ENCODE data around the gene PDE2A.

DNA sequence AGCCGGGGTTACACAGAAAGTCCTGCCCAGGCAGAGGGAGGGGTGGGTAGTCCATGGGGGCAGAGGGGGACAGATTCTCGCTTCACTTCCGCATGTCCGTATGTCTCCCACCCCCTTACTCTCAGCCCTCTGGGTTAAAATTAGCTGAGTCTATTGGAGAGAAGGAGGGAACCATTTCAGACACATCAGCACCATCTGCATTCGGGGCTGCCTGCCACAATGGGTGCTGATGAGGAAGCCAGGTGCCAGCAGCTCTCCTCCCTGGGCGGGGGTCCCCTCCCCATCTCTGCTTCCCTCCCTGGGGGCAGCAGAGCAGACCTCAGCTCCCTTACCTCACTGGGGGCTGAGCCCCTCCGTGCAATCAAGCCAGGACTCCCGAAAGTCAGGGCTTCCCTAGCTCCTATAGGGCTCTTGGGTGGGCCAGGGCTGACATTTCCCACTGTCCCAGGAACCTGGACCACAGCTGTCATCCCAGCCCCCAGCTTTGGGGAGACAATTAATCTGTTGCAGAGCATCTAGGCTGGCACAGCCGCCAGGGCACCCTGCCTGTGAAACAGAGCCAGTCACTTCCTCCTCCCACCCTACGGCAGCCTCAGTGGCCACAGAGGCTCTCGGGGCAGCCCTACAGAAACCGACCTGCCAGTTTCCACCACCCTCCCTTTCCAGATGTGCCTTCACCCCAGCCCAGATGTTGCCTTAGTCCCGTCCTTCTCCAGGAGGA, 67.3 kb downstream of the PDE2A start:
- TF ChIP-seq, protein P1, sequence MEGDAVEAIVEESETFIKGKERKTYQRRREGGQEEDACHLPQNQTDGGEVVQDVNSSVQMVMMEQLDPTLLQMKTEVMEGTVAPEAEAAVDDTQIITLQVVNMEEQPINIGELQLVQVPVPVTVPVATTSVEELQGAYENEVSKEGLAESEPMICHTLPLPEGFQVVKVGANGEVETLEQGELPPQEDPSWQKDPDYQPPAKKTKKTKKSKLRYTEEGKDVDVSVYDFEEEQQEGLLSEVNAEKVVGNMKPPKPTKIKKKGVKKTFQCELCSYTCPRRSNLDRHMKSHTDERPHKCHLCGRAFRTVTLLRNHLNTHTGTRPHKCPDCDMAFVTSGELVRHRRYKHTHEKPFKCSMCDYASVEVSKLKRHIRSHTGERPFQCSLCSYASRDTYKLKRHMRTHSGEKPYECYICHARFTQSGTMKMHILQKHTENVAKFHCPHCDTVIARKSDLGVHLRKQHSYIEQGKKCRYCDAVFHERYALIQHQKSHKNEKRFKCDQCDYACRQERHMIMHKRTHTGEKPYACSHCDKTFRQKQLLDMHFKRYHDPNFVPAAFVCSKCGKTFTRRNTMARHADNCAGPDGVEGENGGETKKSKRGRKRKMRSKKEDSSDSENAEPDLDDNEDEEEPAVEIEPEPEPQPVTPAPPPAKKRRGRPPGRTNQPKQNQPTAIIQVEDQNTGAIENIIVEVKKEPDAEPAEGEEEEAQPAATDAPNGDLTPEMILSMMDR (IDR thresholded peaks at IDR 0.05): no peak
- no peak for TF ChIP-seq POLR2A (IDR thresholded peaks at IDR 0.05)
- no peak for TF ChIP-seq POLR2AphosphoS5 (IDR thresholded peaks at IDR 0.05)
- TF ChIP-seq EP300 (IDR thresholded peaks at IDR 0.05): no peak
